Mesendoderm (in vitro differentiated cells): ENCODE data around the gene MNX1.

ENCODE experiments used
- DNase-seq: peaks from one replicate; pipeline ENCODE4 v3.0.0; 2013
- H2AK5ac ChIP-seq: 2 replicates; pipeline ENCODE4 v1.6.1; 2013; ENCODE audit warnings: low read length, inconsistent platforms
- H2BK120ac ChIP-seq: 2 replicates; pipeline ENCODE4 v1.6.1; 2013; ENCODE audit warnings: low read depth, mild to moderate bottlenecking, low read length, moderate library complexity, mixed read lengths
- H2BK15ac ChIP-seq: replicated peaks from 2 replicates; pipeline ENCODE4 v1.6.1; 2013; ENCODE audit warnings: low read depth, mild to moderate bottlenecking, moderate library complexity
- H2BK5ac ChIP-seq: 2 replicates; pipeline ENCODE4 v1.6.1; 2013; ENCODE audit warnings: low read length, inconsistent platforms
- H3K18ac ChIP-seq: 2 replicates; pipeline ENCODE4 v1.6.1; 2013; ENCODE audit warnings: mild to moderate bottlenecking, low read length, mixed read lengths
- H3K23ac ChIP-seq: one replicate; pipeline ENCODE4 v1.6.1; 2013; ENCODE audit warnings: low read length
- H3K27ac ChIP-seq: 2 replicates; pipeline ENCODE4 v1.5.1; 2013; ENCODE audit warnings: low read depth, mild to moderate bottlenecking, inconsistent platforms, low read length, moderate library complexity
- H3K27me3 ChIP-seq: 2 replicates; pipeline ENCODE4 v1.6.1; 2013; ENCODE audit warnings: low read length, control low read depth, mild to moderate bottlenecking, inconsistent platforms; ENCODE audit not compliant: insufficient read depth, poor library complexity
- H3K36me3 ChIP-seq: 2 replicates; pipeline ENCODE4 v1.6.1; 2013; ENCODE audit warnings: low read length, inconsistent platforms; ENCODE audit not compliant: control insufficient read depth, insufficient read depth
- H3K4ac ChIP-seq: one replicate; pipeline ENCODE4 v1.6.1; 2013; ENCODE audit warnings: low read depth, mild to moderate bottlenecking, low read length, moderate library complexity
- H3K4me1 ChIP-seq: 2 replicates; pipeline ENCODE4 v1.6.1; 2013; ENCODE audit warnings: low read depth, low read length, inconsistent platforms; ENCODE audit not compliant: control insufficient read depth
- H3K4me2 ChIP-seq: 2 replicates; pipeline ENCODE4 v1.6.1; 2013; ENCODE audit warnings: low read length
- H3K4me3 ChIP-seq: 2 replicates; pipeline ENCODE4 v1.5.1; 2013; ENCODE audit warnings: mild to moderate bottlenecking, low read length
- H3K56ac ChIP-seq: one replicate; pipeline ENCODE4 v1.6.1; 2013; ENCODE audit warnings: low read length
- H3K79me1 ChIP-seq: 2 replicates; pipeline ENCODE4 v1.6.1; 2013; ENCODE audit warnings: low read length, inconsistent platforms
- H3K79me2 ChIP-seq: 2 replicates; pipeline ENCODE4 v1.6.1; 2013; ENCODE audit warnings: mild to moderate bottlenecking, low read length; ENCODE audit not compliant: control insufficient read depth, insufficient read depth
- H3K9ac ChIP-seq: 2 replicates; pipeline ENCODE4 v1.6.1; 2013; ENCODE audit warnings: low read length, inconsistent platforms
- H4K5ac ChIP-seq: one replicate; pipeline ENCODE4 v1.6.1; 2013; ENCODE audit warnings: low read length
- H4K8ac ChIP-seq: one replicate; pipeline ENCODE4 v1.6.1; 2013; ENCODE audit warnings: low read depth, mild to moderate bottlenecking, control low read depth, low read length, moderate library complexity
- WGBS: extraction: QIAGEN DNeasy Blood & Tissue Kit; methylation state at CpG from one replicate; pipeline ENCODE4 v1.1.7; 2013; ENCODE audit warnings: low lambda C conversion rate, missing lambda C conversion rate; ENCODE audit not compliant: insufficient coverage; ENCODE audit errors: extremely low coverage; 5-methylcytosine and 5-hydroxymethylcytosine counted together

MNX1 gene

GRCh38 chr7:156998988-156999957 lies 11.2 kb downstream of the MNX1 start:
- Histone ChIP-seq H3K4me2 (no peak overlapping the region), H3K4ac (no peak overlapping the region), H3K23ac (no peak overlapping the region), H3K18ac (peak overlapping the region; percentile 32), H3K4me1 (no peaks in the 10 kb centered on the region), H3K79me1 (no peaks in the 10 kb centered on the region), H3K9ac (no peak overlapping the region), H2AK5ac (no peak overlapping the region), H3K27ac (no peak overlapping the region), H3K79me2 (no peaks in the 10 kb centered on the region), H2BK5ac (no peak overlapping the region), H2BK15ac (no peak overlapping the region), H3K56ac (no peak overlapping the region), H4K5ac (no peak overlapping the region), H2BK120ac (no peak overlapping the region), H3K36me3 (no peaks in the 10 kb centered on the region), H4K8ac (no peak overlapping the region), H3K27me3 (peaks cover 66% of the 10 kb centered on the region), H3K4me3 (no peak overlapping the region)
- peak; percentile 20 for DNase-seq
- no CpG with 5 or more reads among the region's 57 CpGs for WGBS

- DNase-seq = no peak
- Histone ChIP-seq H3K4me2 (no peak overlapping the region), H2AK5ac (no peak overlapping the region), H3K4me3 (no peak overlapping the region), H2BK15ac (no peak overlapping the region), H3K27me3 (peaks cover 25% of the 10 kb centered on the region), H3K18ac (no peak overlapping the region), H3K79me2 (no peaks in the 10 kb centered on the region), H3K36me3 (no peaks in the 10 kb centered on the region), H3K56ac (no peak overlapping the region), H2BK120ac (no peak overlapping the region), H4K8ac (no peak overlapping the region), H3K23ac (no peak overlapping the region), H2BK5ac (no peak overlapping the region), H4K5ac (no peak overlapping the region), H3K4ac (no peak overlapping the region), H3K27ac (no peak overlapping the region), H3K4me1 (no peaks in the 10 kb centered on the region), H3K79me1 (no peaks in the 10 kb centered on the region), H3K9ac (no peak overlapping the region)
- no CpG with 5 or more reads among the region's 8 CpGs for WGBS
These were observed 16.0 kb downstream of the MNX1 start for GRCh38 chr7:156994417-156994816.

GRCh38 chr7:156993925-156994235 lies 16.6 kb downstream of the MNX1 start:
- Histone ChIP-seq H2BK15ac (no peak overlapping the region), H3K27me3 (peaks cover 20% of the 10 kb centered on the region), H3K27ac (no peak overlapping the region), H2BK120ac (no peak overlapping the region), H2AK5ac (no peak overlapping the region), H3K36me3 (no peaks in the 10 kb centered on the region), H3K4me2 (no peak overlapping the region), H2BK5ac (no peak overlapping the region), H3K56ac (no peak overlapping the region), H4K8ac (no peak overlapping the region), H3K4me3 (no peak overlapping the region), H3K9ac (no peak overlapping the region), H3K4ac (no peak overlapping the region), H3K79me2 (no peaks in the 10 kb centered on the region), H3K18ac (no peak overlapping the region), H3K4me1 (no peaks in the 10 kb centered on the region), H3K79me1 (no peaks in the 10 kb centered on the region), H4K5ac (no peak overlapping the region), H3K23ac (no peak overlapping the region)
- no peak for DNase-seq
- no CpG with 5 or more reads among the region's 10 CpGs for WGBS

- H3K36me3 ChIP-seq = no peaks in the 10 kb centered on the region
- H3K4me2 ChIP-seq = no peak overlapping the region
- H3K9ac ChIP-seq = no peak overlapping the region
- H3K4me1 ChIP-seq = no peaks in the 10 kb centered on the region
- no CpG with 5 or more reads among the region's 32 CpGs for WGBS
- H4K5ac ChIP-seq = no peak overlapping the region
- no peak for DNase-seq
- no peak overlapping the region for H3K4me3 ChIP-seq
- H3K4ac ChIP-seq = no peak overlapping the region
- no peak overlapping the region for H3K27ac ChIP-seq
- peaks cover 14% of the 10 kb centered on the region for H3K27me3 ChIP-seq
- no peaks in the 10 kb centered on the region for H3K79me2 ChIP-seq
- no peak overlapping the region for H3K56ac ChIP-seq
- H3K23ac ChIP-seq = no peak overlapping the region
- H3K79me1 ChIP-seq = no peaks in the 10 kb centered on the region
- H2AK5ac ChIP-seq = no peak overlapping the region
- H2BK5ac ChIP-seq = no peak overlapping the region
- no peak overlapping the region for H2BK15ac ChIP-seq
- H4K8ac ChIP-seq = no peak overlapping the region
- no peak overlapping the region for H2BK120ac ChIP-seq
- no peak overlapping the region for H3K18ac ChIP-seq
These were observed 17.2 kb downstream of the MNX1 start for GRCh38 chr7:156993021-156993924.

- Histone ChIP-seq H3K18ac (no peak overlapping the region), H2AK5ac (no peak overlapping the region), H3K36me3 (no peaks in the 10 kb centered on the region), H3K27ac (no peak overlapping the region), H3K27me3 (no peaks in the 10 kb centered on the region), H3K4me3 (no peak overlapping the region), H4K8ac (no peak overlapping the region), H3K56ac (no peak overlapping the region), H3K23ac (no peak overlapping the region), H3K9ac (no peak overlapping the region), H2BK15ac (no peak overlapping the region), H4K5ac (no peak overlapping the region), H3K4ac (no peak overlapping the region), H2BK120ac (no peak overlapping the region), H3K4me2 (no peak overlapping the region), H2BK5ac (no peak overlapping the region), H3K79me1 (no peaks in the 10 kb centered on the region), H3K4me1 (no peaks in the 10 kb centered on the region), H3K79me2 (no peaks in the 10 kb centered on the region)
- no peak for DNase-seq
- WGBS = no CpG with 5 or more reads among the region's 25 CpGs
These were observed 20.5 kb downstream of the MNX1 start for GRCh38 chr7:156989766-156990535.
